LNCaP clone FGC (cell line): ENCODE data around the gene ZFP91.

Experiments used
- DNase-seq: peaks from one replicate; pipeline ENCODE4 v3.0.0-alpha.2; 2011; ENCODE audit warnings: low read depth
- H3K4me3 ChIP-seq: 2 replicates; pipeline ENCODE4 v1.5.1; 2011; ENCODE audit warnings: mild to moderate bottlenecking, low read depth, low read length, control low read depth
- CTCF ChIP-seq: IDR thresholded peaks from 2 replicates; pipeline ENCODE4 v1.5.1; 2012; ENCODE audit warnings: mild to moderate bottlenecking; ENCODE audit not compliant: control insufficient read depth, insufficient read depth; ENCODE audit errors: extremely low read depth

Gene ZFP91

GRCh38 chr11:58637371-58637770 lies 58.5 kb downstream of the ZFP91 start:
- TF ChIP-seq CTCF = no peak
- no peak for DNase-seq

GRCh38 chr11:58639103-58639502 lies 60.2 kb downstream of the ZFP91 start:
- no peak for DNase-seq
- TF ChIP-seq CTCF = no peak
- H3K4me3 ChIP-seq = no peak overlapping the region

More at GRCh38 chr11:58637371-58637770, 58.5 kb downstream of the ZFP91 start:
- no peak overlapping the region for H3K4me3 ChIP-seq

- no peak for TF ChIP-seq CTCF
These were observed 60.8 kb downstream of the ZFP91 start for GRCh38 chr11:58639669-58640068.

GRCh38 chr11:58640386-58641023 lies 61.6 kb downstream of the ZFP91 start:
- TF ChIP-seq CTCF = no peak
- H3K4me3 ChIP-seq = no peak overlapping the region
- no peak for DNase-seq

More at GRCh38 chr11:58639669-58640068, 60.8 kb downstream of the ZFP91 start:
- no peak for DNase-seq
- no peak overlapping the region for H3K4me3 ChIP-seq

- TF ChIP-seq CTCF = no peak
- DNase-seq = no peak
- no peak overlapping the region for H3K4me3 ChIP-seq
These were observed 62.5 kb downstream of the ZFP91 start for GRCh38 chr11:58641341-58641740.

GRCh38 chr11:58641803-58642581 lies 63.1 kb downstream of the ZFP91 start:
- no peak overlapping the region for H3K4me3 ChIP-seq
- no peak for DNase-seq
- TF ChIP-seq CTCF = no peak

- no peak overlapping the region for H3K4me3 ChIP-seq
- no peak for TF ChIP-seq CTCF
- no peak for DNase-seq
These were observed 67.0 kb downstream of the ZFP91 start for GRCh38 chr11:58645854-58646253.
